ENCODE measurements around the gene LRP5. TPM values are rescaled to one million over a fixed set of nuclear protein-coding genes. Genes with fewer than 3 reads are reported as not detected.

LRP5 gene
- total RNA-seq, 1 experiment from 2014 or later = 55.2 TPM

- TF ChIP-seq ELF1 (IDR thresholded peaks at IDR 0.05; ENCODE audit: borderline replicate concordance, low read depth) (no peak), CTCF (IDR thresholded peaks at IDR 0.05 in 2 of 3, conservative IDR thresholded peaks at IDR 0.05 in 1 of 3; ENCODE audit: borderline replicate concordance in 1 of 3, insufficient read depth in 1 of 3, low read depth in 2 of 3, low read length in 2 of 3) (no peak)
These were observed 48.1 kb upstream of the LRP5 start (continued) for GRCh38 chr11:68264244-68264643.

GRCh38 chr11:68264741-68265540 is 47.5 kb upstream of the LRP5 start:
- Histone ChIP-seq H3K36me3 (ENCODE audit: control insufficient read depth in 1 of 2, insufficient read depth in 2 of 2, low read length in 2 of 2) (peaks cover 23 to 64% of the 10 kb centered on the region in 2 experiments), H3K9me3 (ENCODE audit: control insufficient read depth in 1 of 2, insufficient read depth in 1 of 2, low read depth in 1 of 2, low read length in 2 of 2) (no peaks in the 10 kb centered on the region), H3K4me3 (replicated peaks in 1 of 2; ENCODE audit: low read depth in 1 of 2, low read length in 2 of 2) (no peak overlapping the region), H3K9ac (ENCODE audit: low read length) (no peak overlapping the region), H2AFZ (ENCODE audit: low read depth, low read length, poor library complexity, severe bottlenecking) (no peak overlapping the region), H3K27ac (ENCODE audit: low read depth, low read length) (no peak overlapping the region), H4K20me1 (ENCODE audit: insufficient read depth) (no peaks in the 10 kb centered on the region), H3K9me2 (ENCODE audit: insufficient read depth) (no peaks in the 10 kb centered on the region), H3K79me2 (ENCODE audit: insufficient read depth, low read length) (peaks cover 29% of the 10 kb centered on the region), H3K4me2 (ENCODE audit: low read length) (no peak overlapping the region), H3K27me3 (ENCODE audit: insufficient read depth, low read length) (no peaks in the 10 kb centered on the region), H3K4me1 (ENCODE audit: control insufficient read depth in 1 of 2, insufficient read depth in 2 of 2, low read length in 2 of 2) (peaks cover under 1 to 7% of the 10 kb centered on the region in 2 experiments; a peak in 2 of 4 replicates)
- no peak for DNase-seq (ENCODE audit: low read depth, low spot score)
- CTCF ChIA-PET = no interaction called here
- intact Hi-C loops (cut with micrococcal nuclease) = no loop called here
- no peak for ATAC-seq
- RAD21 ChIA-PET (ENCODE audit: low non-redundant PET in 1 of 2, low total read pairs in 2 of 2, uncharacterized antibody in 2 of 2, unreplicated experiment in 2 of 2) = no interaction called here
- BruUV-seq (replicated peaks) = no TSS peak
- POLR2A ChIA-PET = no interaction called here
- no peak for TF ChIP-seq POLR2AphosphoS5 (IDR thresholded peaks at IDR 0.05; ENCODE audit: low read depth, low read length)
- no peak for TF ChIP-seq YY1 (IDR thresholded peaks at IDR 0.05; ENCODE audit: extremely low read depth, insufficient replicate concordance, low read depth, low read length)
- no peak for TF ChIP-seq JUND (IDR thresholded peaks at IDR 0.05)
- no peak for TF ChIP-seq EZH2phosphoT487 (IDR thresholded peaks at IDR 0.05; ENCODE audit: borderline replicate concordance)
- no peak for TF ChIP-seq SIN3A (IDR thresholded peaks at IDR 0.05; ENCODE audit: low read depth)
- TF ChIP-seq, protein P1, sequence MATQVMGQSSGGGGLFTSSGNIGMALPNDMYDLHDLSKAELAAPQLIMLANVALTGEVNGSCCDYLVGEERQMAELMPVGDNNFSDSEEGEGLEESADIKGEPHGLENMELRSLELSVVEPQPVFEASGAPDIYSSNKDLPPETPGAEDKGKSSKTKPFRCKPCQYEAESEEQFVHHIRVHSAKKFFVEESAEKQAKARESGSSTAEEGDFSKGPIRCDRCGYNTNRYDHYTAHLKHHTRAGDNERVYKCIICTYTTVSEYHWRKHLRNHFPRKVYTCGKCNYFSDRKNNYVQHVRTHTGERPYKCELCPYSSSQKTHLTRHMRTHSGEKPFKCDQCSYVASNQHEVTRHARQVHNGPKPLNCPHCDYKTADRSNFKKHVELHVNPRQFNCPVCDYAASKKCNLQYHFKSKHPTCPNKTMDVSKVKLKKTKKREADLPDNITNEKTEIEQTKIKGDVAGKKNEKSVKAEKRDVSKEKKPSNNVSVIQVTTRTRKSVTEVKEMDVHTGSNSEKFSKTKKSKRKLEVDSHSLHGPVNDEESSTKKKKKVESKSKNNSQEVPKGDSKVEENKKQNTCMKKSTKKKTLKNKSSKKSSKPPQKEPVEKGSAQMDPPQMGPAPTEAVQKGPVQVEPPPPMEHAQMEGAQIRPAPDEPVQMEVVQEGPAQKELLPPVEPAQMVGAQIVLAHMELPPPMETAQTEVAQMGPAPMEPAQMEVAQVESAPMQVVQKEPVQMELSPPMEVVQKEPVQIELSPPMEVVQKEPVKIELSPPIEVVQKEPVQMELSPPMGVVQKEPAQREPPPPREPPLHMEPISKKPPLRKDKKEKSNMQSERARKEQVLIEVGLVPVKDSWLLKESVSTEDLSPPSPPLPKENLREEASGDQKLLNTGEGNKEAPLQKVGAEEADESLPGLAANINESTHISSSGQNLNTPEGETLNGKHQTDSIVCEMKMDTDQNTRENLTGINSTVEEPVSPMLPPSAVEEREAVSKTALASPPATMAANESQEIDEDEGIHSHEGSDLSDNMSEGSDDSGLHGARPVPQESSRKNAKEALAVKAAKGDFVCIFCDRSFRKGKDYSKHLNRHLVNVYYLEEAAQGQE (IDR thresholded peaks at IDR 0.05; ENCODE audit: low read depth) = no peak
- TF ChIP-seq ATF3 (IDR thresholded peaks at IDR 0.05) = no peak
- TF ChIP-seq SRF (IDR thresholded peaks at IDR 0.05; ENCODE audit: low read depth) = no peak
- TF ChIP-seq ZFX (IDR thresholded peaks at IDR 0.05) = no peak
- TF ChIP-seq EGR1 (IDR thresholded peaks at IDR 0.05; ENCODE audit: low read depth) = no peak
- no peak for TF ChIP-seq MAX (IDR thresholded peaks at IDR 0.05)
- TF ChIP-seq EZH2 (IDR thresholded peaks at IDR 0.05) = no peak
- TF ChIP-seq ZNF274 (IDR thresholded peaks at IDR 0.05; ENCODE audit: low read depth, low read length) = no peak
- no peak for TF ChIP-seq TCF7L2 (IDR thresholded peaks at IDR 0.05; ENCODE audit: borderline replicate concordance, extremely low read depth, insufficient read depth, insufficient read length)
- TF ChIP-seq CEBPB (IDR thresholded peaks at IDR 0.05; ENCODE audit: low read depth) = no peak
- no peak for TF ChIP-seq FOSL1 (IDR thresholded peaks at IDR 0.05; ENCODE audit: low read depth)

Data from HCT116 (cell line).